Thyroid gland (tissue), 4 donors: Measurements from ENCODE around the gene BBC3. TPM values are rescaled to one million over a fixed set of nuclear protein-coding genes. Genes with fewer than 3 reads are reported as not detected.
A peak's percentile ranks its signal among the peaks of the same experiment; 100 is the strongest.

Source experiments
- DNase-seq, 2 donors: peaks; one replicate each; pipeline ENCODE4 v3.0.0-alpha.2; 2019
- H3K27ac ChIP-seq, 3 donors: fragments of 200-600 bp; sonication (generic); 1 replicate in 2 of 3; 2 replicates in 1 of 3; pipeline ENCODE4 v1.5.1; 2016 to 2019; ENCODE audit warnings: mild to moderate bottlenecking in 1 of 3, moderate library complexity in 1 of 3
- H3K27me3 ChIP-seq: fragments of 200-600 bp; sonication (generic); one replicate; pipeline ENCODE4 v1.5.1; 2019
- H3K36me3 ChIP-seq, 2 donors: fragments of 200-600 bp; sonication (generic); one replicate each; pipeline ENCODE4 v1.5.1; 2016 to 2019
- H3K4me1 ChIP-seq, 2 donors: fragments of 200-600 bp; sonication (generic); one replicate each; pipeline ENCODE4 v1.5.1; 2017 to 2019
- H3K4me3 ChIP-seq, 3 donors: fragments of 200-600 bp; sonication (generic); replicated peaks in 1 of 3; 1 replicate in 2 of 3; 2 replicates in 1 of 3; pipeline ENCODE4 v1.5.1; 2016; ENCODE audit warnings: mild to moderate bottlenecking in 1 of 3
- H3K9me3 ChIP-seq: fragments of 200-600 bp; sonication (generic); one replicate; pipeline ENCODE4 v1.5.1; 2017
- CTCF ChIP-seq, 6 experiments: fragments of 200-600 bp in 3 of 6; fragments of 450-650 bp in 3 of 6; sonication (generic) in 3 of 6; IDR thresholded peaks; one replicate each; pipeline ENCODE4 v1.5.1; 2016 to 2019; ENCODE audit warnings: antibody characterized with exemption in 6 of 6, mild to moderate bottlenecking in 2 of 6, inconsistent platforms in 1 of 6, moderate library complexity in 1 of 6
- POLR2A ChIP-seq, 2 donors: fragments of 450-650 bp; IDR thresholded peaks; one replicate each; pipeline ENCODE4 v1.6.1; 2017; ENCODE audit warnings: antibody characterized with exemption in 2 of 2, mild to moderate bottlenecking in 2 of 2, moderate library complexity in 1 of 2
- WGBS, 2 donors: methylation state at CpG; one replicate each; pipeline ENCODE4 v1.1.5; 2017; 5-methylcytosine and 5-hydroxymethylcytosine counted together
- intact Hi-C: fragments of 100-400 bp; cut with DNase I; formaldehyde crosslinking; loops from one replicate; pipeline ENCODE4 v1.15.1; 2023
- total RNA-seq, 4 donors: library from RNA; depleted of rRNA; stranded (reverse); fragments of >200 nt; gene quantifications; one replicate each; pipeline ENCODE4 v1.2.3, GENCODE V29; 2016

BBC3 gene
- total RNA-seq, 4 donors from 2014 or later: 2.4 to 7.7 (median 4.9) TPM

- Histone ChIP-seq H3K9me3 (no peaks in the 10 kb centered on the region), H3K4me3 (peak within 1 kb of the TSS; percentile 72 to 87 (median 73)), H3K27ac (peak within 1 kb of the TSS; percentile 91 to 100 (median 97)), H3K36me3 (peaks cover 18 to 19% of the 10 kb centered on the region in 2 donors), H3K27me3 (no peaks in the 10 kb centered on the region), H3K4me1 (peaks cover 5 to 30% of the 10 kb centered on the region in 2 donors)
- peak; percentile 96 to 97 for DNase-seq
- WGBS, 2 donors: 0% methylated on average over 18 to 38 of the region's 72 CpGs
- TF ChIP-seq POLR2A (IDR thresholded peaks at IDR 0.05) (peak in 1 of 2 donors; percentile 19), CTCF (IDR thresholded peaks at IDR 0.05) (no peak)
- intact Hi-C loops: no loop called here
These were observed 43.3 kb upstream of the BBC3 start, which contains the start of gene INAFM1 for GRCh38 chr19:47274071-47274890. INAFM1 (plus strand) TSS chr19:47274885; CDS start chr19:47274920, 35 bp downstream.

- Histone ChIP-seq H3K4me3 (peak overlapping the region; percentile 72 to 87 (median 73)), H3K36me3 (peaks cover 18 to 19% of the 10 kb centered on the region in 2 donors), H3K9me3 (no peaks in the 10 kb centered on the region), H3K27ac (peak overlapping the region; percentile 91 to 100 (median 97)), H3K27me3 (no peaks in the 10 kb centered on the region), H3K4me1 (peaks cover 5 to 30% of the 10 kb centered on the region in 2 donors)
- 0% methylated on average over 11 to 41 of the region's 54 CpGs for WGBS, 2 donors
- DNase-seq: peak; percentile 93 to 94
- peak; percentile 58 to 82 for TF ChIP-seq POLR2A (IDR thresholded peaks at IDR 0.05)
- no peak for TF ChIP-seq CTCF (IDR thresholded peaks at IDR 0.05)
- intact Hi-C loops: no loop called here
These were observed 42.5 kb upstream of the BBC3 start for GRCh38 chr19:47273313-47274070.

- no peaks in the 10 kb centered on the region for H3K27me3 ChIP-seq
- peaks cover 5 to 28% of the 10 kb centered on the region in 2 donors for H3K4me1 ChIP-seq
- intact Hi-C loops: no loop called here
- peak overlapping the region; percentile 72 to 87 (median 73) for H3K4me3 ChIP-seq
- DNase-seq: peak; percentile 34 to 48
- H3K36me3 ChIP-seq: peaks cover 19 to 22% of the 10 kb centered on the region in 2 donors
- WGBS, 2 donors: 60 to 61% methylated on average over 28 to 30 of the region's 42 CpGs
- H3K27ac ChIP-seq: peak overlapping the region; percentile 91 to 100 (median 97)
- no peaks in the 10 kb centered on the region for H3K9me3 ChIP-seq
- TF ChIP-seq CTCF (IDR thresholded peaks at IDR 0.05): no peak
- no peak for TF ChIP-seq POLR2A (IDR thresholded peaks at IDR 0.05)
These were observed 41.7 kb upstream of the BBC3 start for GRCh38 chr19:47272448-47273312.

GRCh38 chr19:47271949-47272348, 41.0 kb upstream of the BBC3 start:
- Histone ChIP-seq H3K4me3 (no peak overlapping the region), H3K27ac (no peak overlapping the region), H3K27me3 (no peaks in the 10 kb centered on the region), H3K9me3 (no peaks in the 10 kb centered on the region), H3K36me3 (peaks cover 25 to 29% of the 10 kb centered on the region in 2 donors), H3K4me1 (peaks cover 5 to 23% of the 10 kb centered on the region in 2 donors)
- DNase-seq: no peak
- intact Hi-C loops: no loop called here
- WGBS, 2 donors: 71 to 82% methylated on average over 6 of the region's 6 CpGs
- no peak for TF ChIP-seq POLR2A (IDR thresholded peaks at IDR 0.05)
- TF ChIP-seq CTCF (IDR thresholded peaks at IDR 0.05): no peak
